Measurements from ENCODE around the gene PTP4A1. TPM values are rescaled to one million over a fixed set of nuclear protein-coding genes. Genes with fewer than 3 reads are reported as not detected.
A peak's percentile ranks its signal among the peaks of the same experiment; 100 is the strongest.
"Not testable (repeated sequence)": the region's sequence is repeated elsewhere in the genome, so short reads cannot be mapped to it uniquely, and the experiment has no call there.

The PTP4A1 gene
- 220 and 333 TPM in 2 replicates for polyA plus RNA-seq (2011; rRNA removed)
- polyA plus RNA-seq (2012; cell fraction: cytosol; rRNA removed): 29.5 and 36.6 TPM in 2 replicates
- polyA plus RNA-seq (2012; cell fraction: nucleus; rRNA removed): 3.5 and 15.9 TPM in 2 replicates
- polyA plus RNA-seq (2017; fragmentation: RNase III; extraction: RNeasy Plus Mini Kit Qiagen cat#74134 plus additional on column Dnase treatment): 152 to 179 TPM (median 166 TPM) in 3 replicates
- polyA minus RNA-seq (2011; rRNA and poly(A)+ RNA removed): 95.2 and 105 TPM in 2 replicates

GRCh38 chr6:63572044-63572746, at the start of gene PTP4A1, which contains the start of gene LOC128125822:
Gene PTP4A1, plus strand, starts transcription at chr6:63572480. Its CDS starts 4,401 bp downstream, at chr6:63576881.
Gene LOC128125822, plus strand, starts transcription at chr6:63572480.
- ChIA-PET POLR2A (interaction anchor here (1.6 kb wide), 1 partner anchor 130 kb away, joined by 6 read pairs; no protein-coding TSS in a partner anchor), CTCF (interaction anchor here (1.6 kb wide), 1 partner anchor 131 kb away, joined by 4 read pairs; no protein-coding TSS in a partner anchor)
- Histone ChIP-seq H3K4me3 (peak within 1 kb of the TSS; percentile 54), H3K27ac (peak within 1 kb of the TSS; percentile 98 to 100), H3K9me3 (peaks cover 6% of the 10 kb centered on the region; the same call in 2 of the 3 replicates), H3K4me1 (peaks cover 32% of the 10 kb centered on the region), H3K4me2 (peak within 1 kb of the TSS; percentile 87)
- FAIRE-seq (no peak), ATAC-seq (peak; percentile 81 to 87), DNase-seq (ENCODE audit: low read depth in 1 of 2, low spot score in 1 of 2) (peak; percentile 54 to 96)
- TF ChIP-seq GATA3 (IDR thresholded peaks at IDR 0.05; ENCODE audit: borderline replicate concordance) (no peak; the same call in 1 of the 2 replicates), MYC (IDR thresholded peaks at IDR 0.05; ENCODE audit: borderline replicate concordance, low read length) (peak; percentile 20; the same call in 1 of the 2 replicates), HOXA7 (CRISPR knock-in tag; IDR thresholded peaks at IDR 0.05) (no peak), CBX8 (IDR thresholded peaks at IDR 0.05) (no peak), MAX (IDR thresholded peaks at IDR 0.05) (no peak; the same call in 1 of the 2 replicates), POLR2A (IDR thresholded peaks at IDR 0.05; ENCODE audit: low read length) (peak; percentile 88), CEBPB (IDR thresholded peaks at IDR 0.05) (peak in 1 of 2 experiments; percentile 14; a peak in 1 of 4 replicates), NFE2L2 (conservative IDR thresholded peaks at IDR 0.05; ENCODE audit: low read length) (no peak), ZC3H11A (IDR thresholded peaks at IDR 0.05) (no peak), NR3C1 (IDR thresholded peaks at IDR 0.05) (no peak), RAD21 (conservative IDR thresholded peaks at IDR 0.05 in 1 of 2, IDR thresholded peaks at IDR 0.05 in 1 of 2) (0 out of 5 replicates have a peak, but pooled peaks of 1 of the 2 experiments have one; percentile 9), KDM1A (IDR thresholded peaks at IDR 0.05; ENCODE audit: low read depth) (no peak), HDAC2 (IDR thresholded peaks at IDR 0.05) (no peak), PHF8 (IDR thresholded peaks at IDR 0.05; ENCODE audit: borderline replicate concordance, low read depth) (peak; percentile 51), JUN (IDR thresholded peaks at IDR 0.05) (peak; percentile 25 to 67; a peak in 4 of 5 replicates), SMC3 (IDR thresholded peaks at IDR 0.05) (peak; percentile 5; the same call in 1 of the 3 replicates), HOXB13 (CRISPR knock-in tag; IDR thresholded peaks at IDR 0.05; ENCODE audit: low read depth) (no peak), USF2 (IDR thresholded peaks at IDR 0.05) (no peak), EP300 (IDR thresholded peaks at IDR 0.05) (peak in 1 of 2 experiments; percentile 62; a peak in 2 of 5 replicates), HMGXB4 (CRISPR knock-in tag; IDR thresholded peaks at IDR 0.05; ENCODE audit: borderline replicate concordance) (no peak), HOXB5 (CRISPR knock-in tag; IDR thresholded peaks at IDR 0.05) (0 out of 2 replicates have a peak, but pooled peaks have one; percentile 26), RFX5 (IDR thresholded peaks at IDR 0.05) (peak; percentile 33; the same call in 1 of the 2 replicates), ELK1 (IDR thresholded peaks at IDR 0.05; ENCODE audit: low read depth, low read length) (no peak), RARB (CRISPR knock-in tag; IDR thresholded peaks at IDR 0.05) (no peak), ATOH8 (CRISPR knock-in tag; IDR thresholded peaks at IDR 0.05; ENCODE audit: low read depth) (no peak; the same call in 1 of the 2 replicates), BHLHE40 (IDR thresholded peaks at IDR 0.05; ENCODE audit: low read depth, low read length) (no peak), BCL3 (IDR thresholded peaks at IDR 0.05) (peak; percentile 30; the same call in 1 of the 3 replicates), PBX3 (IDR thresholded peaks at IDR 0.05) (no peak; the same call in none of the 2 replicates)
- 0% methylated on average over 12 of the region's 73 CpGs for WGBS (ENCODE audit: missing lambda C conversion rate)

- peak overlapping the region; percentile 6; the same call in 1 of the 3 replicates for H3K4me3 ChIP-seq
- POLR2A ChIA-PET: interaction anchor here (0.7 to 1.8 kb wide), 4 partner anchors 10 to 81 kb away, joined by 3 to 13 read pairs (median 6); no protein-coding TSS in a partner anchor
- ATAC-seq: peak in 1 of 2 experiments; percentile 46; a peak in 3 of 6 replicates
- CTCF ChIA-PET; FAIRE-seq; DNase-seq (ENCODE audit: low read depth in 1 of 2, low spot score in 1 of 2); H3K9me3 ChIP-seq: not testable (repeated sequence)
- peaks cover 69% of the 10 kb centered on the region for H3K4me1 ChIP-seq
- 10% methylated on average over 7 of the region's 7 CpGs for WGBS (ENCODE audit: missing lambda C conversion rate)
- H3K27ac ChIP-seq: peak overlapping the region; percentile 88 to 97
- H3K4me2 ChIP-seq: peak overlapping the region; percentile 74
Measured at GRCh38 chr6:63522911-63523287, 49.4 kb upstream of the PTP4A1 start.

All from A549 (cell line).